Activated B cell treated with CpG ODN at 0.5 μM for 24 hours (primary cell): ENCODE data around the gene RBMS3. TPM values are rescaled to one million over a fixed set of nuclear protein-coding genes. Genes with fewer than 3 reads are reported as not detected.
"Not testable (repeated sequence)": the region's sequence is repeated elsewhere in the genome, so short reads cannot be mapped to it uniquely, and the experiment has no call there.

Experiments
- ATAC-seq: fragments of 200-7000 bp; cut with Tn5 transposase; one replicate; pipeline ENCODE4 v1.10.0; 2021; ENCODE audit warnings: low read depth, mild to moderate bottlenecking, moderate library complexity
- CTCF ChIA-PET: fragments of 350-600 bp; sonication (Branson Sonifier 250); formaldehyde crosslinking; loops from one replicate; lab custom pipeline; 2021; ENCODE audit warnings: antibody characterized with exemption; lab: Charles Lee
- POLR2A ChIA-PET: fragments of 350-600 bp; sonication (Branson Sonifier 250); formaldehyde crosslinking; loops from one replicate; lab custom pipeline; 2021; ENCODE audit warnings: antibody characterized with exemption; lab: Charles Lee
- DNase-seq: peaks from one replicate; pipeline ENCODE4 v3.0.0; 2022
- H3K27ac Mint-ChIP-seq: one replicate; pipeline ENCODE4 v1.8.0; 2020; ENCODE audit warnings: mixed read lengths
- H3K27me3 Mint-ChIP-seq: one replicate; pipeline ENCODE4 v1.8.0; 2021; ENCODE audit warnings: mixed read lengths
- H3K36me3 Mint-ChIP-seq: one replicate; pipeline ENCODE4 v1.8.0; 2021; ENCODE audit warnings: low read depth, mixed read lengths
- H3K4me1 Mint-ChIP-seq: one replicate; pipeline ENCODE4 v1.8.0; 2021; ENCODE audit warnings: mixed read lengths
- H3K4me3 Mint-ChIP-seq: one replicate; pipeline ENCODE4 v1.8.0; 2020; ENCODE audit warnings: mild to moderate bottlenecking, mixed read lengths
- H3K9me3 Mint-ChIP-seq: one replicate; pipeline ENCODE4 v1.8.0; 2020; ENCODE audit warnings: mixed read lengths
- intact Hi-C: fragments of 100-400 bp; cut with micrococcal nuclease; formaldehyde crosslinking; loops from one replicate; pipeline ENCODE4 v1.15.1; 2024
- total RNA-seq: library from RNA; stranded (reverse); gene quantifications from 2 replicates; pipeline ENCODE4 v1.2.3, GENCODE V29; 2022
- TF ChIP-seq, protein P1 (sequence below): fragments of 200-600 bp; IDR thresholded peaks from one replicate; pipeline ENCODE4 v1.8.0; 2022; ENCODE audit warnings: antibody characterized with exemption, mild to moderate bottlenecking

The RBMS3 gene
- total RNA-seq, 1 donor from 2014 or later = 0.31 TPM

DNA sequence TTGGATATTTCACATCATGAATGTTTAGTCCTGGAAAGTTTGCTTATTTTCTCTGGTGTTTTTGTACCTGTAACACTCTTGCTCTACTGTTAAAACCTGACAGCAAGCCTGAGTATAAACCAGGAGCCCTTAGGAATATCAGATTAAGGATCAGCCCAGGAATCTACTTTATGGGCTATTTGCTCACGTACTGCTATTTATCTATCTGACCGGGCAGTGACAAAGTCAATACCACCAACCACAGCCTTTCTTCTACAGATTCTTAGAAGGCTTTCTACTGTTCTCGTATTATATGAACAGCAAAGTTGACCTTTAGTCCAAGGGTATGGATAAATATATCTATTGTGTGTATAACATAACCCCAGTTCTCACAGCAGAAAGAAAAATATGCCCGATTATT, 521.2 kb downstream of the RBMS3 start:
- intact Hi-C loops = no loop called here
- Mint-ChIP-seq H3K36me3 (no peaks in the 10 kb centered on the region), H3K27ac (no peak overlapping the region), H3K9me3 (no peaks in the 10 kb centered on the region), H3K4me1 (no peaks in the 10 kb centered on the region), H3K27me3 (no peaks in the 10 kb centered on the region), H3K4me3 (no peak overlapping the region)
- ATAC-seq (no peak), DNase-seq (no peak)
- CTCF ChIA-PET = no interaction called here
- TF ChIP-seq, protein P1, sequence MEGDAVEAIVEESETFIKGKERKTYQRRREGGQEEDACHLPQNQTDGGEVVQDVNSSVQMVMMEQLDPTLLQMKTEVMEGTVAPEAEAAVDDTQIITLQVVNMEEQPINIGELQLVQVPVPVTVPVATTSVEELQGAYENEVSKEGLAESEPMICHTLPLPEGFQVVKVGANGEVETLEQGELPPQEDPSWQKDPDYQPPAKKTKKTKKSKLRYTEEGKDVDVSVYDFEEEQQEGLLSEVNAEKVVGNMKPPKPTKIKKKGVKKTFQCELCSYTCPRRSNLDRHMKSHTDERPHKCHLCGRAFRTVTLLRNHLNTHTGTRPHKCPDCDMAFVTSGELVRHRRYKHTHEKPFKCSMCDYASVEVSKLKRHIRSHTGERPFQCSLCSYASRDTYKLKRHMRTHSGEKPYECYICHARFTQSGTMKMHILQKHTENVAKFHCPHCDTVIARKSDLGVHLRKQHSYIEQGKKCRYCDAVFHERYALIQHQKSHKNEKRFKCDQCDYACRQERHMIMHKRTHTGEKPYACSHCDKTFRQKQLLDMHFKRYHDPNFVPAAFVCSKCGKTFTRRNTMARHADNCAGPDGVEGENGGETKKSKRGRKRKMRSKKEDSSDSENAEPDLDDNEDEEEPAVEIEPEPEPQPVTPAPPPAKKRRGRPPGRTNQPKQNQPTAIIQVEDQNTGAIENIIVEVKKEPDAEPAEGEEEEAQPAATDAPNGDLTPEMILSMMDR = no peak
- POLR2A ChIA-PET = no interaction called here

DNA sequence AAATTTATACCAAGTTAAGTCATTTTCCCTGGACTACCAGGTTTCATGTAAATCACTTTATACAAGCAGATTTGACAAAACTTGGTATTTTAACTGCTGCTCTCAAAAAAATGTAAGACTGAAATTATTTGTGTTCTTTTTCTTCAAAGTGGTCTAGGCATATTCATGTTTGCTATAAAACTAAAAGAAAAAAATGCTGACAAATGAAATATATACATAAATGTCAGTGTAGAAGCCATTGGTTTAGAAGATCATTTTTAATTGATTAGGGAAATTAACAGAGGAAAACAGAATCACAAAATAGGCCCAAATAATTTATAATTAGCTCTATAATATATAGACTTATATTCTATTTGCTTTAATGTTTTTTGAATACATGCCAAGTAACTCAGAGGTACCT, 523.2 kb downstream of the RBMS3 start:
- no peak for ATAC-seq
- TF ChIP-seq, protein P1 = no peak
- intact Hi-C loops = no loop called here
- ChIA-PET POLR2A (no interaction called here), CTCF (no interaction called here)
- H3K27me3 Mint-ChIP-seq = no peaks in the 10 kb centered on the region
- H3K4me3 Mint-ChIP-seq = no peak overlapping the region
- no peak overlapping the region for H3K27ac Mint-ChIP-seq
- no peak for DNase-seq
- no peaks in the 10 kb centered on the region for H3K9me3 Mint-ChIP-seq
- no peaks in the 10 kb centered on the region for H3K4me1 Mint-ChIP-seq
- no peaks in the 10 kb centered on the region for H3K36me3 Mint-ChIP-seq

DNA sequence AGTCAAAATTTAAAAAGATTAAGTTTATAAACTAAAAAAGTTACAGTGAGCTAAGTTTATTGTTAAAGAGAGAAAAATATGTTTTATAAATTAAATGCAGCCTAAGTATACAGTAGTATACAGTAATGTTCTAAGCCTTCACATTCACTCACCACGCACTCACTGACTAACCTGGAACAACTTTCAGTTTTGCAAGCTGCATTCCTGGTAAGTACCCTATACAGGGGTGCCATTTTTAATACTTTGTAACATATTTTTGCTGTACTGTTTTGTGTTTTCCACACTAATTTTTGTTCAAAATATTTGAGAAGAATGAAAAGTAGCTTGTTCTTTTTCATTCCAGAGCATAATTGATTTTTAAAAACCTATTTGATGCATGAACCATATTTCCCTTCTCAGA, 524.9 kb downstream of the RBMS3 start:
- POLR2A ChIA-PET = no interaction called here
- intact Hi-C loops = no loop called here
- H3K36me3 Mint-ChIP-seq = no peaks in the 10 kb centered on the region
- TF ChIP-seq, protein P1 = no peak
- no peak overlapping the region for H3K4me3 Mint-ChIP-seq
- CTCF ChIA-PET = no interaction called here
- H3K27ac Mint-ChIP-seq = no peak overlapping the region
- H3K27me3 Mint-ChIP-seq = no peaks in the 10 kb centered on the region
- ATAC-seq (no peak), DNase-seq (no peak)
- H3K9me3 Mint-ChIP-seq = no peaks in the 10 kb centered on the region
- no peaks in the 10 kb centered on the region for H3K4me1 Mint-ChIP-seq

DNA sequence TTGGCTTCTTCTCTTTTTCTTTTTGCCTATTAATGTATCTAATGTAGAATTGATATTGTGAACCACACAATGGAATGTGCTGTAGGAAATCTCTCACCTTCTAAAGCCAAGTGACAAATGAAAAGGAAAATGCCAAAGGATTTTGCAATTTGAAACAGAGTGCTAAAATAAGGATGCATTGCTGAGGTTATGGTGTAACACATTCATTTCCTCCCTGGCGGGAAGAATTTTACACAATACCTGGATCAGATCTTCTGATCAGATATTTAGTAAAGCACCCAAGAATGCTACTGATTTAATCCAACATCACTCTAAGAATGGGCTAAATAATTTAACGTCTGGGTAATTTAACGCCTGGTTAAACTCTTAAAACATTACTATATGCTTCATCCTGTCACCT, 527.5 kb downstream of the RBMS3 start:
- ATAC-seq, H3K36me3 Mint-ChIP-seq, H3K4me3 Mint-ChIP-seq, CTCF ChIA-PET, H3K4me1 Mint-ChIP-seq, H3K27ac Mint-ChIP-seq, DNase-seq, POLR2A ChIA-PET, intact Hi-C loops, H3K9me3 Mint-ChIP-seq, H3K27me3 Mint-ChIP-seq: not testable (repeated sequence)

DNA sequence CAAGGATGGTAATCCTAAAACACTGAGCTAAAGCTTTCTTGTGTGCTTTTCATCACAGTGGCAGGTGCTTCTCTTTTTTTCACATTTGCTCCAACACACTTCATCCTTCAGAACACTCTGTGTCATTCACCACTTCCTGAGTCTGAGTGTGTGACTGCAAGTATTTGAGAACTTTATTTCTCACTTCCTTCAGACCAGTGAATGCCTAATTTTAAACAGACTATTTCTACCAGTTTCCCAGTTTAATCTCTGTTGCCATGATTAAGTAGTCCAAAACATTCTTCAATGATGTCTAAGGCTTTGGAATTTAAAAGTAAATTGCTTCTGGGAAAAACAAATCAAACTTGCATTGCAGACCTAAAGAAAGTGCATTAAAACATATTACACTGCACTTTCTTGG, 541.2 kb downstream of the RBMS3 start:
- intact Hi-C loops = no loop called here
- no peak overlapping the region for H3K27ac Mint-ChIP-seq
- no peaks in the 10 kb centered on the region for H3K4me1 Mint-ChIP-seq
- H3K36me3 Mint-ChIP-seq = no peaks in the 10 kb centered on the region
- ChIA-PET CTCF (no interaction called here), POLR2A (no interaction called here)
- H3K4me3 Mint-ChIP-seq = no peak overlapping the region
- ATAC-seq (no peak), DNase-seq (no peak)
- H3K27me3 Mint-ChIP-seq = no peaks in the 10 kb centered on the region
- TF ChIP-seq, protein P1 = no peak
- H3K9me3 Mint-ChIP-seq = no peaks in the 10 kb centered on the region

DNA sequence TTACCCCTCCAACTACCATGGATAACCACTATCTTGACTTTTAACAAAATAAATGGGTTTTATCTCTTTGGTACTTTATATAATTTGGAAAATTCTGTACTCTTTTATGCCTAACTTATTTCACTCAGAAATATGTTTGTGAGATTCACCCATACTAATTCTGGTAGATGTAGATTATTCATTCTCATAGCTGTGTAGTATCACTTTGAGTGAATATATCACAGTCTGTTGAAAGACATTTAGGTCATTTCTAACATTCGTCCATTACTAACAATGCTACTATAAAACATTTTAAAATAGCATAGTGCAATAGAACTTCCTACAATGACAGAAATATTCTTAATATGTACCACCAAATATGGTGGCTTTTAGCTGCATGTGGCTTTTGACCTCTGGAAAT, 542.4 kb downstream of the RBMS3 start:
- Mint-ChIP-seq H3K36me3 (no peaks in the 10 kb centered on the region), H3K27me3 (no peaks in the 10 kb centered on the region), H3K4me1 (no peaks in the 10 kb centered on the region), H3K9me3 (no peaks in the 10 kb centered on the region), H3K4me3 (no peak overlapping the region), H3K27ac (no peak overlapping the region)
- intact Hi-C loops = no loop called here
- TF ChIP-seq, protein P1 = no peak
- ATAC-seq (no peak), DNase-seq (no peak)
- ChIA-PET CTCF (no interaction called here), POLR2A (no interaction called here)
